Right lobe of liver (tissue), 6 donors: ENCODE data around the gene PPM1H. TPM values are rescaled to one million over a fixed set of nuclear protein-coding genes. Genes with fewer than 3 reads are reported as not detected.

ENCODE experiments used
- ATAC-seq, 4 donors: fragments of 200-7000 bp; cut with Tn5 transposase; one replicate each; pipeline ENCODE4 v1.9.1; 2020; ENCODE audit warnings: mild to moderate bottlenecking in 4 of 4, moderate library complexity in 4 of 4
- DNase-seq, 3 donors: peaks; one replicate each; pipeline ENCODE4 v3.0.0-alpha.2; 2020
- H3K27ac ChIP-seq, 3 donors: fragments of 200-600 bp; one replicate each; pipeline ENCODE4 v1.8.0; 2022
- H3K27me3 ChIP-seq, 2 donors: fragments of 200-600 bp; one replicate each; pipeline ENCODE4 v1.8.0; 2022
- H3K36me3 ChIP-seq, 4 donors: fragments of 200-600 bp; sonication (generic) in 1 of 4; one replicate each; pipeline versions ENCODE4 v1.5.1 to v1.8.0; 2017 to 2022; ENCODE audit warnings: control low read depth in 1 of 4
- H3K4me1 ChIP-seq, 4 donors: fragments of 200-600 bp; sonication (generic) in 1 of 4; one replicate each; pipeline versions ENCODE4 v1.5.1 to v1.8.0; 2017 to 2022; ENCODE audit warnings: control low read depth in 1 of 4
- H3K4me3 ChIP-seq, 3 donors: fragments of 200-600 bp; one replicate each; pipeline ENCODE4 v1.8.0; 2022
- H3K9me3 ChIP-seq, 4 donors: fragments of 200-600 bp; sonication (generic) in 1 of 4; one replicate each; pipeline versions ENCODE4 v1.5.1 to v1.8.0; 2017 to 2022; ENCODE audit warnings: control low read depth in 1 of 4
- CTCF ChIP-seq, 4 donors: fragments of 200-600 bp in 3 of 4; fragments of 450-650 bp in 1 of 4; IDR thresholded peaks; one replicate each; pipeline versions ENCODE4 v1.5.1 to v1.8.0; 2016 to 2022; ENCODE audit warnings: antibody characterized with exemption in 4 of 4, mild to moderate bottlenecking in 2 of 4
- POLR2A ChIP-seq: fragments of 450-650 bp; IDR thresholded peaks from one replicate; pipeline ENCODE4 v1.6.1; 2017; ENCODE audit warnings: antibody characterized with exemption, mild to moderate bottlenecking
- WGBS: methylation state at CpG from one replicate; pipeline ENCODE4 v1.1.6; 2018; ENCODE audit warnings: low coverage, low lambda C conversion rate; ENCODE audit not compliant: insufficient coverage; ENCODE audit errors: missing lambda C conversion rate; 5-methylcytosine and 5-hydroxymethylcytosine counted together
- intact Hi-C, 2 donors: fragments of 100-400 bp; cut with DNase I; formaldehyde crosslinking; loops; one replicate each; pipeline versions ENCODE4 v1.11.2 to v1.14.1; 2022
- total RNA-seq, 6 experiments: library from RNA; depleted of rRNA in 2 of 6; stranded (reverse); fragments of >200 nt in 2 of 6; fragmentation: NEBNext Ultra II Directional in 3 of 6; extraction: Animal tissue kit (Norgen Biotek cat#: 25700) in 3 of 6; gene quantifications; one replicate each; pipeline versions ENCODE4 v1.1.0 to v1.2.4, GENCODE V29; 2016 to 2023
- donor health status: DM: no; HTN: yes; CAD: no.
- donor health status: DM: no; HTN: no; CAD: no.
- donor health status: DM: no; HTN: no; CAD: no.
- donor health status: DM: no; HTN: yes; CAD: no.
- donor health status: DM: no; HTN: yes; CAD: no.

Gene PPM1H
- total RNA-seq, 6 experiments from 2014 or later = 3.8 to 9.2 (median 6.5) TPM

- DNase-seq (no peak), ATAC-seq (no peak)
- no peaks in the 10 kb centered on the region for H3K27me3 ChIP-seq
- TF ChIP-seq CTCF (IDR thresholded peaks at IDR 0.05) = no peak
- no peak for TF ChIP-seq POLR2A
- H3K9me3 ChIP-seq = no peaks in the 10 kb centered on the region
- intact Hi-C loops = no loop called here
- H3K27ac ChIP-seq = no peak overlapping the region
- no peaks in the 10 kb centered on the region for H3K4me1 ChIP-seq
- no peak overlapping the region for H3K4me3 ChIP-seq
- H3K36me3 ChIP-seq = no peaks in the 10 kb centered on the region
- 84% methylated on average over 4 of the region's 4 CpGs for WGBS
These were observed 23.7 kb downstream of the PPM1H start for GRCh38 chr12:62911286-62911685.

GRCh38 chr12:62910549-62911169 is 24.3 kb downstream of the PPM1H start:
- no peaks in the 10 kb centered on the region for H3K9me3 ChIP-seq
- H3K4me1 ChIP-seq = no peaks in the 10 kb centered on the region
- H3K27ac ChIP-seq = no peak overlapping the region
- H3K4me3 ChIP-seq = no peak overlapping the region
- 79% methylated on average over 5 of the region's 5 CpGs for WGBS
- intact Hi-C loops = no loop called here
- H3K36me3 ChIP-seq = no peaks in the 10 kb centered on the region
- no peak for DNase-seq
- TF ChIP-seq POLR2A (no peak), CTCF (IDR thresholded peaks at IDR 0.05) (no peak)
- no peak for ATAC-seq
- H3K27me3 ChIP-seq = no peaks in the 10 kb centered on the region

- Histone ChIP-seq H3K27ac (no peak overlapping the region), H3K9me3 (no peaks in the 10 kb centered on the region), H3K4me3 (no peak overlapping the region), H3K36me3 (no peaks in the 10 kb centered on the region), H3K4me1 (no peaks in the 10 kb centered on the region), H3K27me3 (no peaks in the 10 kb centered on the region)
- TF ChIP-seq CTCF (IDR thresholded peaks at IDR 0.05) = no peak
- no peak for DNase-seq
- ATAC-seq = no peak
- intact Hi-C loops = no loop called here
- 100% methylated on average over 1 of the region's 1 CpG for WGBS
These were observed 25.6 kb downstream of the PPM1H start for GRCh38 chr12:62909340-62909739.

- no peaks in the 10 kb centered on the region for H3K36me3 ChIP-seq
- 79% methylated on average over 2 of the region's 2 CpGs for WGBS
- H3K4me3 ChIP-seq = no peak overlapping the region
- H3K27ac ChIP-seq = no peak overlapping the region
- H3K9me3 ChIP-seq = no peaks in the 10 kb centered on the region
- H3K27me3 ChIP-seq = no peaks in the 10 kb centered on the region
- H3K4me1 ChIP-seq = no peaks in the 10 kb centered on the region
- TF ChIP-seq CTCF (IDR thresholded peaks at IDR 0.05) (no peak), POLR2A (no peak)
- DNase-seq = no peak
- intact Hi-C loops = no loop called here
- ATAC-seq = no peak
These were observed 26.3 kb downstream of the PPM1H start for GRCh38 chr12:62908674-62909073.

DNA sequence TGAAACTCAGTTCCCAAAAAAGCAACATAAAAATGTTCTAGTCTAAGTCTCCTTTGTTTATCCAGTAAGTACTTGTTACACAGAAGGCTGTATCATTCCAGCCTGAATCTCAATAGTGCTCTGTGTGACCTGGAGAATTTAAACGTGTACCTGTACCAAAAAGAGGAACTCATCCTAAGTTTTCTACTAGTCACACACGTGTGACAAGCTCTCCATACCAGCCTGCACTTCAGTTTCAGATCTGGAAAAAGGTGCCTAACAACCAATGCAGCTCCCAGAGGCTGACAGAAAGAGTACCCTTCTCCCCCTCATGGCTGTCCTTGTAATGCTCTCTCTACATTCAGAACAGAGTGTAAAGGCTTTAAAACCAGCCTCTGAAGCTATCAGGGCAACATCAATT is 27.4 kb downstream of the PPM1H start:
- intact Hi-C loops = no loop called here
- Histone ChIP-seq H3K27me3 (no peaks in the 10 kb centered on the region), H3K4me1 (no peaks in the 10 kb centered on the region), H3K9me3 (no peaks in the 10 kb centered on the region), H3K27ac (no peak overlapping the region), H3K36me3 (no peaks in the 10 kb centered on the region), H3K4me3 (no peak overlapping the region)
- ATAC-seq (no peak), DNase-seq (no peak)
- WGBS = 68% methylated on average over 2 of the region's 2 CpGs
- no peak for TF ChIP-seq CTCF (IDR thresholded peaks at IDR 0.05)
